ENCODE measurements around the gene TEAD1. TPM values are rescaled to one million over a fixed set of nuclear protein-coding genes. Genes with fewer than 3 reads are reported as not detected.

TEAD1 gene
- polyA plus RNA-seq, 1 donor (not counting 4 experiments of a cell fraction or from before 2014, with no cell fraction given), result 32.7 TPM

DNA sequence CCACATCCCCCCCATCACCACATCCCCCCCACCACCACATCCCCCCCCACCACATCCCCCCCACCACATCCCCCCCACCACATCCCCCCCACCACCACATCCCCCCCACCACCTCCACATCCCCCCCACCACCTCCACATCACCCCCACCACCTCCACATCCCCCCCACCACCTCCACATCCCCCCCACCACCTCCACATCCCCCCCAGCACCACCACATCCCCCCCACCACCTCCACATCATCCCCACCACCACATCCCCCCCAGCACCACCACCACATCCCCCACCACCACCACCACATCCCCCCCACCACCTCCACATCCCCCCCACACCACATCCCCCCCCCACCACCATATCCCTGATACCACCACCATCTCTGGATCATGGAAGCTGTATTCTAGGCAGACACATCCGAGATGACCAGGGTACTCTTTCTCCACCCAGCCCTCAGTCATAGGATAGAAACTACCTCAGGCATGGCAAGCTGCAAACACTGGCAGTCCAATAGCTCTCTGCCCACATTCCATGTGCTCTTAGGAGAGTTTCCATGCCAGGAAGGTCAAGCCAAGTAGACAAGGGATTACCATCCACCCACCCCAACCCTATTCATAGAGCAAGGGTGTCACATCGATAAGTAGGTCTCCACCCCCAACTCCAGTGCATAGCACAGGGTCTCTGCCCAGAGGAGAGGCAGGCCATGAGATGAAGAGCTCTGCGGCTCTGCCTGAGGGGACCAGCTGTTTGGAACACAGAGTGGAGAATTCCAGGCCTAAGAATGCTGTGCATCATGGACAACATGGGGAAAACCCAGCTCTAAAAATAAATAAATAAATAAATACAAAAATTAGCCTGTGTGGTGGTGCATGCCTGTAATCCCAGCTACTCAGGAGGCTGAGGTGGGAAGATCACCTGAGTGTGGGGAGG is 33.0 kb upstream of the TEAD1 start:
- Histone ChIP-seq H4K20me1 (ENCODE audit: control insufficient read depth, extremely low read depth, insufficient read depth, low read length) (no peaks in the 10 kb centered on the region), H3K9me1 (ENCODE audit: control insufficient read depth, extremely low read depth, insufficient read depth, low read length) (no peaks in the 10 kb centered on the region), H3K27ac (ENCODE audit: control insufficient read depth, insufficient read depth, low read length) (no peak overlapping the region), H2AFZ (ENCODE audit: control insufficient read depth, low read length) (no peak overlapping the region), H3K4me2 (ENCODE audit: control insufficient read depth, extremely low read depth, insufficient read depth, low read depth, low read length) (no peak overlapping the region), H3K79me2 (ENCODE audit: control insufficient read depth, insufficient read depth, low read length) (no peaks in the 10 kb centered on the region), H3K9me3 (ENCODE audit: control insufficient read depth, low read depth, low read length) (no peaks in the 10 kb centered on the region), H3K27me3 (ENCODE audit: control insufficient read depth, extremely low read depth, insufficient read depth, low read length) (no peaks in the 10 kb centered on the region), H3K4me1 (ENCODE audit: control insufficient read depth, extremely low read depth, insufficient read depth, low read length) (no peaks in the 10 kb centered on the region), H3K36me3 (ENCODE audit: control insufficient read depth in 2 of 2, extremely low read depth in 1 of 2, insufficient read depth in 2 of 2, low read length in 2 of 2) (no peaks in the 10 kb centered on the region), H3K9ac (ENCODE audit: control insufficient read depth, extremely low read depth, insufficient read depth, low read length) (no peak overlapping the region), H3K4me3 (ENCODE audit: control insufficient read depth in 2 of 3, extremely low read depth in 1 of 3, insufficient read depth in 2 of 3, low read depth in 1 of 3, low read length in 3 of 3) (no peak overlapping the region)
- DNase-seq (ENCODE audit: low read depth, low spot score) (no peak), FAIRE-seq (no peak)
- dilution Hi-C loops (cut with MboI; ENCODE audit: extremely low pct_ligation_motif_present, low sequenced_read_pairs), result no loop called here
- TF ChIP-seq, protein P1, sequence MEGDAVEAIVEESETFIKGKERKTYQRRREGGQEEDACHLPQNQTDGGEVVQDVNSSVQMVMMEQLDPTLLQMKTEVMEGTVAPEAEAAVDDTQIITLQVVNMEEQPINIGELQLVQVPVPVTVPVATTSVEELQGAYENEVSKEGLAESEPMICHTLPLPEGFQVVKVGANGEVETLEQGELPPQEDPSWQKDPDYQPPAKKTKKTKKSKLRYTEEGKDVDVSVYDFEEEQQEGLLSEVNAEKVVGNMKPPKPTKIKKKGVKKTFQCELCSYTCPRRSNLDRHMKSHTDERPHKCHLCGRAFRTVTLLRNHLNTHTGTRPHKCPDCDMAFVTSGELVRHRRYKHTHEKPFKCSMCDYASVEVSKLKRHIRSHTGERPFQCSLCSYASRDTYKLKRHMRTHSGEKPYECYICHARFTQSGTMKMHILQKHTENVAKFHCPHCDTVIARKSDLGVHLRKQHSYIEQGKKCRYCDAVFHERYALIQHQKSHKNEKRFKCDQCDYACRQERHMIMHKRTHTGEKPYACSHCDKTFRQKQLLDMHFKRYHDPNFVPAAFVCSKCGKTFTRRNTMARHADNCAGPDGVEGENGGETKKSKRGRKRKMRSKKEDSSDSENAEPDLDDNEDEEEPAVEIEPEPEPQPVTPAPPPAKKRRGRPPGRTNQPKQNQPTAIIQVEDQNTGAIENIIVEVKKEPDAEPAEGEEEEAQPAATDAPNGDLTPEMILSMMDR (optimal IDR thresholded peaks at IDR 0.05 in 1 of 3, IDR thresholded peaks at IDR 0.05 in 1 of 3, conservative IDR thresholded peaks at IDR 0.05 in 1 of 3; ENCODE audit: extremely low read depth in 1 of 3, insufficient read depth in 2 of 3, low read length in 3 of 3), result no peak

DNA sequence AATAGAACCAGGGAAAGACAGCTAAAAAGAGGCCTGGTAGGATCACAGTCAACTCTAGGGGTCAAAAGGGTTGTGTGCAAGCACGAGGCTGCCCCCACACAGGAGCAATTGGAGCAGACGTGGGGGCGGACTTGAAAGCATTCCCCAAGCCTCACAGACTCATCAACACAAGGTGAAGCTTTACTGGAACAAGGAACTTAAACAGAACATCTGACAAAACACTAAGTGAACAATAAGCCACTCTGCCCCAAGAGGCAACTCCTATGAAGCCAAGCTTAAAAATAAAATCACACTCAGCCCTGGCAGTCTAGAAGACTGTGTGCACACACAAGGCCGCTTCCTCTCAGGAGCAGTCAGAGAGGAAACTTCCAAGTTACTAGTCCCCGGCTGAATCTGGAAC is 32.2 kb upstream of the TEAD1 start:
- H3K9me1 ChIP-seq (ENCODE audit: control insufficient read depth, extremely low read depth, insufficient read depth, low read length), result no peaks in the 10 kb centered on the region
- no peak overlapping the region for H3K4me2 ChIP-seq (ENCODE audit: control insufficient read depth, extremely low read depth, insufficient read depth, low read depth, low read length)
- H3K36me3 ChIP-seq (ENCODE audit: control insufficient read depth in 2 of 2, extremely low read depth in 1 of 2, insufficient read depth in 2 of 2, low read length in 2 of 2), result no peaks in the 10 kb centered on the region
- no peak overlapping the region for H3K9ac ChIP-seq (ENCODE audit: control insufficient read depth, extremely low read depth, insufficient read depth, low read length)
- H3K27ac ChIP-seq (ENCODE audit: control insufficient read depth, insufficient read depth, low read length), result no peak overlapping the region
- FAIRE-seq, result no peak
- no peaks in the 10 kb centered on the region for H3K9me3 ChIP-seq (ENCODE audit: control insufficient read depth, low read depth, low read length)
- dilution Hi-C loops (cut with MboI; ENCODE audit: extremely low pct_ligation_motif_present, low sequenced_read_pairs), result no loop called here
- no peak overlapping the region for H3K4me3 ChIP-seq (ENCODE audit: control insufficient read depth in 2 of 3, extremely low read depth in 1 of 3, insufficient read depth in 2 of 3, low read depth in 1 of 3, low read length in 3 of 3)
- H2AFZ ChIP-seq (ENCODE audit: control insufficient read depth, low read length), result no peak overlapping the region
- H4K20me1 ChIP-seq (ENCODE audit: control insufficient read depth, extremely low read depth, insufficient read depth, low read length), result no peaks in the 10 kb centered on the region
- no peak for DNase-seq (ENCODE audit: low read depth, low spot score)
- TF ChIP-seq, protein P1 (optimal IDR thresholded peaks at IDR 0.05 in 1 of 3, IDR thresholded peaks at IDR 0.05 in 1 of 3, conservative IDR thresholded peaks at IDR 0.05 in 1 of 3; ENCODE audit: extremely low read depth in 1 of 3, insufficient read depth in 2 of 3, low read length in 3 of 3), result no peak
- TF ChIP-seq EZH2 (IDR thresholded peaks at IDR 0.05; ENCODE audit: low read length), result no peak
- no peaks in the 10 kb centered on the region for H3K27me3 ChIP-seq (ENCODE audit: control insufficient read depth, extremely low read depth, insufficient read depth, low read length)
- no peaks in the 10 kb centered on the region for H3K4me1 ChIP-seq (ENCODE audit: control insufficient read depth, extremely low read depth, insufficient read depth, low read length)
- H3K79me2 ChIP-seq (ENCODE audit: control insufficient read depth, insufficient read depth, low read length), result no peaks in the 10 kb centered on the region
